ENCODE measurements around the gene CLEC17A.
"Not testable (repeated sequence)": the region's sequence is repeated elsewhere in the genome, so short reads cannot be mapped to it uniquely, and the experiment has no call there.

The CLEC17A gene

DNA sequence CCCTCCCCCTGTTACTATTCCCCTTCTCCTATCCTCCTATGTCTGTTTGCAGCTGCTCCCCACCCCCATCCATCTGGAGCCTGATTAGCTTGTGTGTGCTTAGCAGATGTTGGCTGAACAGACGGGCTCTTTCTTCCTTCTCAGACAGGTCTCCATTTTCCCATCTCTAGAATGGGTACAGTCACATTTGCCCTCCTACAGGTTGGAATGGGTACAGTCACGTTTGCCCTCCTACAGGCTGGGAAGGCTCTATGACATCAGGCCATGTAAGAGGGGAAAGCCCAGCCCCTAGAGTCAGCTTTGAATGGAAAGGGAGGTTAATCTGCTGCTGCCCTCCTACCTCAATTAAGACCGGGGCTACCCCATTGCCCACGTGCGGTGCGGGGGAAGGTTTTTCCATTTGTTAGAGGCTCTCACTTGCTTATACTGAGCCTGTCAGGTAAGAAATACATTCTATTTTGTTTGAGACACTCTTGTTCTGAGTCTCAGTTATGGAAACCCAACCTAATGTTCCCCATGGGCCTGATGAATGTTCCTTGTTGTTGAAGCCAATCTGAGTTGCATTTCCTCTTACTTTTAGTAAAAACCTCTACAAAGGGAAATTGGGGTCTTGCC lies 2.2 kb upstream of the CLEC17A start:
- no peak for DNase-seq (ENCODE audit: low spot score)

DNA sequence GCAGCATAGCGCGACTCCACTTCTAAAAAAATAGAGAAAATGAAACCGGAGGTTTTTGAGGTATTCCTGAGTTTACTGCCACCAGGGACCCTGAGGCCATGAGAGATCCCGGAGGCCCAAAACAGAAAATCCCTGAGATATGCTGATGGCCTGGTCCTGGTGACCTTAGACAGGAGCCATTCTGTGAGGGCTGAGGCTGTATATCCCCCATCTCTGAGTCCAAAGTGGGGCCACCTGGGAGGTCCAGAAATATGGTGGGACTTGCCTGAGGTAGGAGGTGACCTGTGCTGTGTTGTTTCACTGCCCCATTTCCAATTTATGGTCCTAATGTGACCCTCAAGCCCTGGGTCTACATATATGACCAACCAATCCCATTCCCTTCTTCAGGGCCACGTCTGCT lies 1.5 kb downstream of the CLEC17A start:
- not testable (repeated sequence) for DNase-seq (ENCODE audit: low spot score)

DNA sequence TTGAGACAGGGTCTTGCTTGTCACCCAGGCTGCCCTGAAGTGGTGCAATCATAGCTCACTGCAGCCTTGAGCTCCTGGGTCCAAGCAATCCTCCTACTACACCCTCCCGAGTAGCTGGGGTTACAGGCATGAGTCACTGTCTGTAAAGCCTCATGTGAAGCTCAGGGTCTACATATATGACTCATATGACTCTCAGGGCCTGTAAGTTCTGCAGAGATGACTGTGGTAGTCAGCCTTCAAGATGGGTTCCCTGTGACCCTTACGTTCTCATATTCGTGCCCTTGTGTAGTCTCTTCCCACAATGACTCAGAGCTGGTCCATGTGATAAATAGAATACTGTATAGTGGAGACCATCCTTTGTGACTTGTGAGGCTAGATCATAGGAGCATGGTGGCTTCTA lies 2.3 kb downstream of the CLEC17A start:
- DNase-seq (ENCODE audit: low spot score), result peak; percentile 39

DNA sequence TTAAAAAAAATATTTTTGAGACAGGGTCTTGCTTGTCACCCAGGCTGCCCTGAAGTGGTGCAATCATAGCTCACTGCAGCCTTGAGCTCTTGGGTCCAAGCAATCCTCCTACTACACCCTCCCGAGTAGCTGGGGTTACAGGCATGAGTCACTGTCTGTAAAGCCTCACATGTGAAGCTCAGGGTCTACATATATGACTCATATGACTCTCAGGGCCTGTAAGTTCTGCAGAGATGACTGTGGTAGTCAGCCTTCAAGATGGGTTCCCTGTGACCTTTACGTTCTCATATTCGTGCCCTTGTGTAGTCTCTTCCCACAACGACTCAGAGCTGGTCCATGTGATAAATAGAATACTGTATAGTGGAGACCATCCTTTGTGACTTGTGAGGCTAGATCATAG lies 6.5 kb downstream of the CLEC17A start:
- not testable (repeated sequence) for DNase-seq (ENCODE audit: low spot score)

DNA sequence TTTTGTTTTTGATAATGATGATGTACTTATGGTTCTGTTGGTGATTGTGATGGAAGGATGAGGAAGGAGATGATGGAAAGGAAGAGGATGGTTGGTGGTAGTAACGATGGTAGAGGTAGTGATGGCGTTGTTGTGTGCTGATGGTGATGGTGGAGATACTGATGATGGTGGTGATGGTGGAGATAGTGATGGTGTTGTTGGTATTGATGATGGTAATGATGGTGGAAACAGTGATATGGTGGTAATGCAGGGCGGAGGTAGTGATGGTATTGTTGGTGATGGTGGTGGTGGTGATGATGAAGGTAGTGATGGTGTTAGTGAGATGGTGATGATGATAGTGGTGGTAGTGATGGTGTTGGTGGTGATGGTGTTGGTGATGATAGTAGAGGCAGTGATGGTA lies 12.7 kb downstream of the CLEC17A start:
- no peak for DNase-seq (ENCODE audit: low spot score)

DNA sequence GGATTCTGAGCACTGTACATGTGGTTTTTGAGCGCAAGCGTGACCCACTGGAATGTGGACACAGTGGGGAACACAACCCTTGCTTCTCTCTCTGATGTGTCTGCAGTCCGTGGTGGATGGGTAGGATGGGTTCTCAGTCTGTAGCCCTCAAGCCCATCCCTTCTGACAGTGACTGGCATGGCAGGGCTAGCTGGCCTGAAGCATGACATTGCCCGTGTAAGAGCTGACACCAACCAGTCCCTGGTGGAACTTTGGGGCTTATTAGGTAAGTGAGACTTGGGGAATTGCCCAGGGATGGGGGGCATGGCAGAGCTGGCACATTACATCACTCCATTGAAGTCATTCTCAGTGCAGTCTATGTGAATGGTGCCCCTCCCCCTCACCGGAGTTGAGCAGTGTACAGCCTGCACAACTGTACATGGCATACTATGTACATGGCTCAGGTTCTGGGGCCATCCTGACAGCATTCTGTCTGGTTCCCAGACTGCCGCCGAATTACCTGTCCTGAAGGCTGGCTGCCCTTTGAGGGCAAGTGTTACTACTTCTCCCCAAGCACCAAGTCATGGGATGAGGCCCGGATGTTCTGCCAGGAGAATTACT lies 16.8 kb downstream of the CLEC17A start:
- no peak for DNase-seq (ENCODE audit: low spot score)

DNA sequence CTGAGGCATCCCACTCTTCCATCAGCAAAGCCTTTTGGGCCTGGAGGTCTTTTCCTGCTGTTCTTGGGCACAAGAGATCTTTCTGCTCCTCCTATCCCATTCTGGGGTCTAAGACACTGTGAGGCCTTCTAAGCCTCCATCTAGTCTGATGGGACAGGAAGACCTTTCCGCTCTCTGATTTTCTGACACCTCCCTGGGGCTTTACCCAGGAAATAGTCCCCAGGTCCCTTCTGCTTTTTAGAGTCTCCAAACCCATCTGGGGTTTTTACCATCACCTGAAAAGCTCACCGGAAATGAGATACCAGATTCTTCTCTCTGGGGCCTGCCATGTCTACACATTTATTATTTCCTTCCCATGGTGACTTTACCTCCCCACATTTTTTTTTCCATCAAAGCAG lies 21.1 kb downstream of the CLEC17A start:
- DNase-seq (ENCODE audit: low spot score), result no peak

DNA sequence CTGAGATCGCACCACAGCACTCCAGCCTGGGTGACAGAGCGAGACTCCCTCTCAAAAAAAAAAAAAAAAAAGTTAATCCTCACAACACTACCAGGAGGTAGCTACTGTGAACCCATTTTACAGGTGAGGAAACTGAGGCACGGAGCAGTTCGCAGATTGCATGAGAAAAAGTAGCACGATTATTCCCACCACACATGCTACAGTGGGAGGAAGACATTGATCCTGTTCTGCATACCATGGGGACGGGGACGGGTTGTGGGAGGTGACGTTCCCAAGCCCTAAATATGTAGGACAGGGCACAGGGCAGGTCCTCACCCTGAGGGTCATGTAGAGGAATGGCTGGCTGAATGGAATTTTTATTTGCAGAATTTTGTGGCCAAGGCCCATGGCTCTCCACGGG lies 23.7 kb downstream of the CLEC17A start:
- DNase-seq (ENCODE audit: low spot score), result no peak

DNA sequence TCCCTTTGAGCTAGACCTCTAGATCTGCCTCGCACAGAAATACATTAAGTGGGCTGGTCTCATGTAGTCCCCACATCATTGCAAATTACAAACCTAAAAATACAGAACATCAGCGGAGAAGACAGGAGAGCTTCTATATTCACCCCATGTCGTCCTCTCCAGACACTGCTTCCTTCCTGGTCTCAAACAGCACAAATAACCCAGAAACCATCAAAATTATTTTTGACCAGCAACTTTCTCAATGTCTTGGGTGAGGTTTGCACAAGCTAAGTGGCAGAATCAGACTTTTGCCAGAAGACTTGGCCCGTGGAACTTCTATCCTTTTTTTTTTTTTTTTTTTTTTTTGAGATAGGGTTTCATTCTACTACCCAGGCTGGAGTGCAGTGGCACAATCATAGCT lies 28.2 kb downstream of the CLEC17A start:
- DNase-seq (ENCODE audit: low spot score), result no peak

DNA sequence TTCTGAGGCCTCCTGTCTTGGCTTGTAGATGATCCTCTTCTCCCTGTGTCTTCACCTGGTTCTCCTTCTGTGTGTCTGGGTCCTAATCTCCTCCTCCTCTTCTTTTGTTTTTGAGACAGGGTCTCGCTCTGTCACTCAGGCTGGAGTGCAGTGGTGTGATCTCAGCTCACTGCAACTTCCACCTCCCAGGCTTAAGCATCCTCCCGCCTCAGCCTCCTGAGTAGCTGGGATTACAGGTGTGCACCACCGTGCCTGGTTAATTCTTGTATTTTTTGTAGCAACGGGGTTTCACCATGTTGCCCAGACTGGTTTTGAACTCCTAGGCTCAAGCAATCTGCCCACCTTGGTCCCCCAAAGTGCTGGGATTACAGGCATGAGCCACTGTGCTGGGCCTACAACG lies 29.4 kb downstream of the CLEC17A start:
- not testable (repeated sequence) for DNase-seq (ENCODE audit: low spot score)

DNA sequence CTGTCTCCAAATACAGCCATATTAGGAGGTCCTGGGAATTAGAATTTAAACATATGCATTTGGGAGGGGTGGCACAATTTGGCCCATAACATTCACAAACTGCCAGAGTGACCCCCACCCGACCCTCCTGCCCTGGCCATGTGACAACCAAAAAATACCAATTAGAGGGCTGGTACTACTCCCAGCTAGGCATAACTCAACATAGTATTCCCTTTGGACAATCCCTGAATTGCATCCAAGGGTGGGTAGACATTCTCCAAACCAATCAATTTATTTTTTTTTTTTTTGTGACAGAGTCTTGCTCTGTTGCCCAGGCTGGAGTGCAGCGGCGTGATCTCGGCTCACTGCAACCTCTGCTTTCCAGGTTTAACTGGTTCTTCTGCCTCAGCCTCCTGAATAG lies 29.8 kb downstream of the CLEC17A start:
- DNase-seq (ENCODE audit: low spot score), result no peak

DNA sequence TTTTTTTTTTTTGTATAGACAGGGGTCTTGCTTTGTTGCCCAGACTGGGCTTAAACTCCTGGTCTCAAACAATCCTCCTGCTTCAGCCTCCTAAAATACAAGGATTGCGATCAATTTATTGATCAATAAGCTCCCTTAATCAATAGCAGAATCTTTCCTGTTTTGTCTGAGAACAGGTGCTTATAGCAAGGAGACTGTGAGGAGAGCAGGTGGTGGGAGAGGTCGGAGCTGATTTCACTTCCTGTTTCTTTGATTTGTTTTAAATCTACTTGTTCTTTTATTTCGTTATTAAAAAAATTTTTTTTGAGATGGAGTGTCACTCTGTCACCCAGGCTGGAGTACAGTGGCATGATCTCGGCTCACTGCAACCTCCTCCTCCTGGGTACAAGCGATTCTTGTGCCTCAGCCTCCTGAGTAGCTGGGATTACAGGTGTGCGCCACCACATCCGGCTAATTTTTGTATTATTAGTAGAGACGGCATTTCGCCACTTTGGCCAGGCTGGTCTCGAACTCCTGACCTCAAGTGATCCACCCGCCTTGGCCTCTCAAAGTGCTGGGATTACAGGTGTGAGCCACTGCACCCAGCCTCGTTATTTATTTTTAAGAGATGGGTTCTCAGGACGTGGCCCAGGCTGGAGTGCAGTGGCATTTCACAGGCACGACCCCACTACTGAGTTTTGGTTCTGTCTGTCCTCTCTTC lies 30.7 kb downstream of the CLEC17A start:
- not testable (repeated sequence) for DNase-seq (ENCODE audit: low spot score)

DNA sequence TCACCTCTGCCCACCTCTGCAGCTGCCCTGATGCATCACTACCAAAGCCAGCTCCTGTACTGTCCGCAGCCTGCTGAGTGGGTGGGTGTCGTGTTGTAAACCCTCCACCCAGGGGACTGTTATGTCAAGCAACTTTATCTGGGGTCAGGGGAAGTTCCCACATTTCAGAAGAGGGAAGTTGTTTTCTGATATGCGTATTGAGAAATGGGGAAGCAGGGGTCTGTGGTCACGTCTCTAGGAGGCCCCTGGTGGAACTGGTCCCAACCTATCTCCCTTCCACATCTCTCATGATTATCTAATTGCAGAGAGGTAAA lies 31.2 kb downstream of the CLEC17A start:
- DNase-seq (ENCODE audit: low spot score), result peak; percentile 12

DNA sequence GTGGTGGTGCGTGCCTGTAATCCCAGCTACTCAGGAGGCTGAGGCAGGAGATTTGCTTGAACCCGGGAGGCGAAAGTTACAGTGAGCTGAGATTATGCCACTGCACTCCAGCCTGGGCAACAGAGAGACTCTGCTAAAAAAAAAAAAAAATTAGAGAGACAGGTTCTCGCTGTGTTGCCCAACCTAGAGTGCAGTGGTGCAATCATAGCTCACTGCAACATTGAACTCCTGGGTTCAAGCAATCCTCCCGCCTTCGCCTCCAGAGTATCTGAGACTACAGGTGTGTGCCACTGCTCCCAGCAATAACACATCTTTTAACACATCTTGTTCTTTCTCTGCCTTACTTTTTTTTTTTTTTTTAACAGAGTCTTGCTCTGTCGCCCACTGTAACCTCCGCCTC lies 32.7 kb downstream of the CLEC17A start:
- no peak for DNase-seq (ENCODE audit: low spot score)

DNA sequence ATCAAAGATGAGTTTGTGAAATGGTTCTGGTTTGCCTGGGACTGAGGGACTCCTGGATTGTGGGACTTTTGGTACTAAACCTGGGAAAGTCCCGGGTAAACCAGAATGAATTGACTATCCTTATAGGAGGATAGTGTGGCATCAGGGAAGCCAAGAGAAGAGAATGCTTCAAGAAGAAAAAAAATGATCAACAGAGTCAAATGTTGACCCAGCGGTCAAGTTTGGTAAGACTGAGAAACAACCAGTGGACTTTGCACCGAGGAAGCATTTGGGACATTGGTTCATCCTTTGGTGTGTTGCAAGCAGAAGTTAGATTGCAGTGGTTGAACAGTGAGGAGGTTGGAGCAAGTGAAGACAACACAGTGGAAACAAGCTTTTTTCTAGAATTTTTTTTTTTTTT lies 33.5 kb downstream of the CLEC17A start:
- DNase-seq (ENCODE audit: low spot score), result no peak

DNA sequence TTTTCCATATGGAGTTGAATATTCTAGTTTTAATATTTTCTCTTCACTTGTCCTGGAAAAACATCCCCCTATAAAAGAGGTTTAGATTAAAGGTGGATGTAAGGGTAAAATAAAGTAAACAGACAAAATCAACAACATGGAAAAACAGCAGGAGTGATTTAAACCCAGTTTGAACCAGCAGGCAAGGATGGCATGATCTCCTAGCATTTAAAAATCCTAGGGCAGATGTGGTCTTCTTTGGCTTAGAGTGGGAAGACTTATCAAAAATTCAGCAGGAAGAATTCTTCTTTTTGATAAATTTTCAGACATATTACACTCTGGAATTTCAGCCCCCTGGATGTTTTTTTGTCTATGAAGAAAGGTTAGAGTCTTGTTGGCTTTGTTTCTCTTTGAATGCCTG lies 36.5 kb downstream of the CLEC17A start:
- DNase-seq (ENCODE audit: low spot score), result no peak

DNA sequence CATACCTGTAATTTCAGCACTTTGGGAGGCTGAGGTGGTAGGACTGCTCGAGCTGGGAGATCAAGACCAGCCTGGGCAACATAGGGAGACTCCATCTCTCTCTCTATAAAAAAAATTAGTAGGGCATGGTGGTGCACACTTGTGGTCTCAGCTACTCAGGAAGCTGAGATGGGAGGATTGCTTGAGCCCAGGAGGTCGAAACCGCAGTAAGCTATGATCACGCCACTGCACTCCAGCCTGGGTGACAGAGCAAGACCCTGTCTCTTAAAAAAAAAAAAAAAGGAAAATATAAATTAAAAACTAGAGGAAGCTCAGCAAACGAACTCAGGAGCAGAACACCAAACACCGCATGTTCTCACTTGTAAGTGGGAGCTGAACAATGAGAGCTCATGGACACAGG lies 41.6 kb downstream of the CLEC17A start:
- not testable (repeated sequence) for DNase-seq (ENCODE audit: low spot score)

DNA sequence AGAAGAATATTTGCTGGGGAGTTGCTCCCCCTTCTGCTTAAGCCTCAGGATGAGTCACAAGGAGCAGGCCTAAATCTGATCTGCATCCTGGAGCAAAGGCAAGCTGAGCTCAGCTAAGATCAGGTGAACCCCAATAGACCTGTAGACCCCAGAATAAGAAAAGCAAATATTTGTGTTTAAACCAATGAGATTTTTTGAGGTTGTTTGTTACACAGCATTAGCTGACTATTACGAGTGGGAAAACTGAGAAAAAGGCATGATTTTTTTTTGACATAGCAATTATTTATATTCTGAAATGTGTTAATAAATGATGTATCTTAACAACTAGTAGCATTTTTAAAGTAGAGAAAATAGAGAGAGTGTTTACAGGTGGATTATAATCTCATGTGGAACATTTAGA lies 46.7 kb downstream of the CLEC17A start:
- no peak for DNase-seq (ENCODE audit: low spot score)

DNA sequence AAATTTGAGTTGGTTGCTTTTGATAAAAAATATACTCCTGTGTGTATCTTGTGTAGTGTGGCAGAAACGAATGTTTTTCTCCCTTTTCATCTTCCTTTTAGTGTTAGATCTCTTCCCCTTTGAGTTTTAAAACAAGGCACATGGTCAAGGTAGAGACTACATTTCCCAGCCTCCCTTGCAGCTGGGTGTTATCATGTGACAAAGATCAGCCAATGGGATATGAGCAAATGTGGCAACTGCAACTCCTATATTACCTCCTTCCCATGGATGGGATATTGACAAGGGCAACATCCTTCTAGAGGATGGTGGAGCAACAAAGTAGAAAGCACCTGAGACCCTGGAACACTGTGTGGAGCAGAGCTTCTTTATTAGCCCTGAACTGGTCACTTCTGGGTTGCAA lies 49.4 kb downstream of the CLEC17A start:
- DNase-seq (ENCODE audit: low spot score), result peak; percentile 2

DNA sequence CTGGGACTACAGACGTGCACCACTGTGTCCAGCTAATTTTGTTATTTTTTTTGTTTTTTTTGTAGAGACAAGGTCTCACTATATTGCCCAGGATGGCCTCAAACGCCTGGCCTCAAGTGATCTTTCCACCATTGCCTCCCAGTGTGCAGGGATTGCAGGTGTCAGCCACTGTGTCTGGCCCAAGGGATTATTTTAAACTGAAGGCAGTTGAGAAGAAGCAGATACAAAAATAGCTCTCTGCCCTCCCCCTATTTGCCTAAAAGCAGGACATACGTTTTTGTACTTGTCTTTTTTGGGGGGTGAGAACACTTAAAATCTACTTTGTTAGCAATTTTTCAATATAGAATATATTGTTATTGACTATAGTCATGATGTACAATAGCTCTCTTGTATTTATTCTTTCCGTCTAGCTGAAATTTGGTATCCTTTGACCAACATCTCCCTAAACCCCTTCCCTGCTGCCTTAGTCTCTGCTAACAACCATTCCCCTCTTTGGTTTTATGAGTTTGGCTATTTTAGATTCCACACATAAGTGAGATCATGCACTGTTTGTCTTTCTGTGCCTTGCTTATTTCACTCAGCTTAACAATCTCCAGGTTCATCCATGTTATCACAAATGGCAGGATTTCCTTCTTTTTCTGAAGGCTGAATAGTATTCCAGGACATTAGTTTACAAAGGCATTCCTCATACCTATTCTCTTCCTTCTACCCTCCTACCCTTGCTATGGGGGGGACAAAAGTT lies 56.8 kb downstream of the CLEC17A start:
- no peak for DNase-seq (ENCODE audit: low spot score)

DNA sequence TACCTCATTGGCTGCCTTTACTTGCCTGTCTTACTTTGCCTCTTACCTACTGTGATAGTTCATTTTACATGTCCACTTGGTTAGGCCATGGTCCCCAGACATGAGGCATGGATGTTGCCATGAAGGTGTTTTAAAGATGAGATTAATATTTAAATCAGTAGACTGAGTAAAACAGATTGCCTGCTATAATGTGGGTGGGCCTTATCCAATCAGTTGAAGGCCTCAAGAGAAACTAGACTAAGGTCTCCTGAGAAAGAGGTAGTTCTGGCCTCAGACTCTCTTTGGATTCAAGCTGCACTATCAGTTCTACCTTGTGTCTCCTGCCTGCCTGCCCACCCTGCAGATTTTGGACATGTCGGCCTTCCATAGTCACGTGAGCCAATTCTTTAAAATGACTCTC lies 65.6 kb downstream of the CLEC17A start:
- DNase-seq (ENCODE audit: low spot score), result no peak

DNA sequence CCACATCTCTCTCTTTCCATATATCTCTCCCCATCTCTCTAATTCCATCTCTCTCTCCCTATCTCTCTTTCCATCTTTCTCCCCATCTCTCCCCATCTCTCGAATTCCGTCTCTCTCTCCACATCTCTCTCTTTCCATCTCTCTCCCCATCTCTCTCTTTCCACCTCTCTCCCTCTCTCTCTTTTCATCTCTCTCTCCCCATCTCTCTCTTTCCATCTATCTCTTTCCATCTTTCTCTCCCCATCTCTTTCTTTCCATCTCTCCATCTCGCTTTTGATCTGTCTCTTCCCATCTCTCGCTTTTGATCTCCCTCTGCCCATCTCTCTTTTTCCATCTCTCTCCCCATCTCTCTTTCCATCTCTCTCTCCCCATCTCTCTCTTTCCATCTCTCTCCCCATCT lies 66.1 kb downstream of the CLEC17A start:
- DNase-seq (ENCODE audit: low spot score), result no peak

DNA sequence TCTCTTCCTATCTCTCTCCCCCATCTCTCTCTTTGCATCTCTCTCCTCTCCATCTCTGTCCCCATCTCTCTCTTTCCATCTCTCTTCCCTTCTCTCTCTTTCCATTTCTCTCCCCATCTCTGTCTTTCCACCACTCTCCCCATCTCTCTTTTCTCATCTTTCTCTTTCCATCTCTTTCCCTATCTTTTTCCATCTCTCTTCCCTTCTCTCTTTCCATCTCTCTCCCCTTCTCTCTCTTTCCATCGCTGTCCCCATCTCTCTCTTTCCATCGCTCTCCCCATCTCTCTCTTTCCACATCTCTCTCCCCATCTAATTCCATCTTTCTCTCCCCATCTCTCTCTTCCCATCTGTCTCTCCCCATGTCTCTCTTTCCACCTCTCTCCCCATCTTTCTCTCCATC lies 67.3 kb downstream of the CLEC17A start:
- DNase-seq (ENCODE audit: low spot score), result no peak
